HG02759 (cell line): ENCODE results near the gene FRMD4B.

ENCODE experiments used
- ATAC-seq: cut with Tn5 transposase; IDR thresholded peaks from one replicate; pipeline ENCODE4 v1.9.1; 2021; ENCODE audit warnings: mild to moderate bottlenecking, moderate library complexity; ENCODE audit not compliant: unreplicated experiment

The FRMD4B gene

GRCh38 chr3:69180869-69181591 lies 204.9 kb downstream of the FRMD4B start:
- ATAC-seq: no peak

GRCh38 chr3:69179740-69180372 lies 206.0 kb downstream of the FRMD4B start:
- no peak for ATAC-seq

- no peak for ATAC-seq
These were observed 206.8 kb downstream of the FRMD4B start for GRCh38 chr3:69178838-69179739.

GRCh38 chr3:69178082-69178481 lies 207.8 kb downstream of the FRMD4B start:
- no peak for ATAC-seq

- no peak for ATAC-seq
These were observed 210.8 kb downstream of the FRMD4B start for GRCh38 chr3:69174871-69175737.

- no peak for ATAC-seq
These were observed 211.4 kb downstream of the FRMD4B start for GRCh38 chr3:69174445-69174844.

- ATAC-seq: no peak
These were observed 213.8 kb downstream of the FRMD4B start for GRCh38 chr3:69172058-69172457.

- no peak for ATAC-seq
These were observed 219.4 kb downstream of the FRMD4B start for GRCh38 chr3:69166446-69166845.

- ATAC-seq: no peak
These were observed 220.1 kb downstream of the FRMD4B start for GRCh38 chr3:69165744-69166143.

GRCh38 chr3:69164296-69164695 lies 221.6 kb downstream of the FRMD4B start:
- no peak for ATAC-seq

GRCh38 chr3:69162308-69162980 lies 223.4 kb downstream of the FRMD4B start:
- ATAC-seq: no peak

GRCh38 chr3:69161587-69162307 lies 224.1 kb downstream of the FRMD4B start:
- ATAC-seq: no peak

GRCh38 chr3:69160525-69160924 lies 225.4 kb downstream of the FRMD4B start:
- no peak for ATAC-seq

GRCh38 chr3:69160107-69160506 lies 225.8 kb downstream of the FRMD4B start:
- no peak for ATAC-seq

GRCh38 chr3:69149586-69149985 lies 236.3 kb downstream of the FRMD4B start:
- ATAC-seq: no peak

- no peak for ATAC-seq
These were observed 240.2 kb downstream of the FRMD4B start for GRCh38 chr3:69145688-69146087.

- no peak for ATAC-seq
These were observed 241.2 kb downstream of the FRMD4B start for GRCh38 chr3:69144631-69145245.

- no peak for ATAC-seq
These were observed 242.3 kb downstream of the FRMD4B start for GRCh38 chr3:69143612-69144011.
